ENCODE results near the gene KRT36.

GRCh38 chr17:41518789-41519449 is 29.2 kb upstream of the KRT36 start, which contains the start of gene KRT15:
- TF ChIP-seq CTCF (IDR thresholded peaks at IDR 0.05) (no peak), POLR2A (IDR thresholded peaks at IDR 0.05) (no peak)

Measured in uterus (tissue), 2 donors.